ENCODE measurements around the gene ZCCHC14. TPM values are rescaled to one million over a fixed set of nuclear protein-coding genes. Genes with fewer than 3 reads are reported as not detected.

Gene ZCCHC14
- total RNA-seq, 4 donors from 2014 or later: 8.9 to 20.5 (median 10.8) TPM

GRCh38 chr16:87421003-87421912 is 71.6 kb downstream of the ZCCHC14 start:
- no peak for ATAC-seq (ENCODE audit: low FRiP score)
- no peak for DNase-seq (ENCODE audit: low spot score)
- no peak for TF ChIP-seq CTCF (IDR thresholded peaks at IDR 0.05)

- ATAC-seq (ENCODE audit: low FRiP score) (no peak), DNase-seq (ENCODE audit: low spot score) (no peak)
These were observed 72.5 kb downstream of the ZCCHC14 start for GRCh38 chr16:87420026-87421002.

GRCh38 chr16:87418644-87419043 is 74.2 kb downstream of the ZCCHC14 start:
- DNase-seq (ENCODE audit: low spot score): no peak
- TF ChIP-seq CTCF (IDR thresholded peaks at IDR 0.05): no peak
- no peak for ATAC-seq (ENCODE audit: low FRiP score)

More at GRCh38 chr16:87420026-87421002, 72.5 kb downstream of the ZCCHC14 start:
- no peak for TF ChIP-seq CTCF (IDR thresholded peaks at IDR 0.05)

- no peak for TF ChIP-seq CTCF (IDR thresholded peaks at IDR 0.05)
- no peak for ATAC-seq (ENCODE audit: low FRiP score)
These were observed 74.6 kb downstream of the ZCCHC14 start for GRCh38 chr16:87418216-87418615.

GRCh38 chr16:87417528-87417910 is 75.3 kb downstream of the ZCCHC14 start:
- no peak for ATAC-seq (ENCODE audit: low FRiP score)

More at GRCh38 chr16:87418216-87418615, 74.6 kb downstream of the ZCCHC14 start:
- no peak for DNase-seq (ENCODE audit: low spot score)

More at GRCh38 chr16:87417528-87417910, 75.3 kb downstream of the ZCCHC14 start:
- DNase-seq (ENCODE audit: low spot score): no peak
- TF ChIP-seq CTCF (IDR thresholded peaks at IDR 0.05): no peak

All from omental fat pad (tissue), 4 donors.